ENCODE data around the gene COL18A1. TPM values are rescaled to one million over a fixed set of nuclear protein-coding genes. Genes with fewer than 3 reads are reported as not detected.
"Not testable (repeated sequence)": the region's sequence is repeated elsewhere in the genome, so short reads cannot be mapped to it uniquely, and the experiment has no call there.

The COL18A1 gene
- total and polyA plus RNA-seq, 8 donors: 38.7 to 301 (median 77.8) TPM

GRCh38 chr21:45499970-45500577 lies 95.1 kb downstream of the COL18A1 start:
- DNase-seq (peak in 3 of 6 donors; percentile 11 to 21 (median 17)), ATAC-seq (no peak), FAIRE-seq (no peak)
- no peak overlapping the region for H3K4me3 ChIP-seq
- H3K9me3 ChIP-seq: no peaks in the 10 kb centered on the region
- no peaks in the 10 kb centered on the region for H3K4me1 ChIP-seq
- 79% methylated on average over 6 of the region's 6 CpGs for WGBS, 2 donors
- no peaks in the 10 kb centered on the region for H3K27me3 ChIP-seq
- no peak for TF ChIP-seq CTCF (IDR thresholded peaks at IDR 0.05)
- H3K27ac ChIP-seq: no peak overlapping the region
- H3K36me3 ChIP-seq: peaks cover 0 to 13% (median 0%) of the 10 kb centered on the region in 3 donors
- intact Hi-C loops (cut with DNase I): no loop called here

- H3K4me1 ChIP-seq; H3K4me3 ChIP-seq; H3K27me3 ChIP-seq; ATAC-seq; H3K9me3 ChIP-seq; intact Hi-C loops (cut with DNase I); H3K27ac ChIP-seq; FAIRE-seq: not testable (repeated sequence)
- DNase-seq: peak in 4 of 6 donors; percentile 7 to 46 (median 23)
- H3K36me3 ChIP-seq: peaks cover 0 to 13% (median 0%) of the 10 kb centered on the region in 3 donors
- 57 to 61% methylated on average over 16 to 19 of the region's 20 CpGs for WGBS, 2 donors
Observed at GRCh38 chr21:45501081-45502005, 96.4 kb downstream of the COL18A1 start.

- ATAC-seq (no peak), DNase-seq (peak in 4 of 6 donors; percentile 11 to 67 (median 30)), FAIRE-seq (no peak)
- Histone ChIP-seq H3K9me3 (no peaks in the 10 kb centered on the region), H3K4me3 (no peak overlapping the region), H3K27ac (no peak overlapping the region), H3K27me3 (no peaks in the 10 kb centered on the region), H3K4me1 (no peaks in the 10 kb centered on the region), H3K36me3 (peaks cover 0 to 7% (median 0%) of the 10 kb centered on the region in 3 donors)
- WGBS, 2 donors: 62 to 76% methylated on average over 13 of the region's 13 CpGs
- intact Hi-C loops (cut with DNase I): no loop called here
- TF ChIP-seq CTCF (IDR thresholded peaks at IDR 0.05): no peak
Observed at GRCh38 chr21:45502006-45502345, 97.0 kb downstream of the COL18A1 start.

- intact Hi-C loops (cut with DNase I): no loop called here
- WGBS, 2 donors: 73 to 81% methylated on average over 10 of the region's 10 CpGs
- FAIRE-seq: no peak
- Histone ChIP-seq H3K36me3 (peaks cover 0 to 4% (median 0%) of the 10 kb centered on the region in 3 donors), H3K27me3 (no peaks in the 10 kb centered on the region), H3K4me3 (no peak overlapping the region), H3K4me1 (no peaks in the 10 kb centered on the region), H3K27ac (no peak overlapping the region), H3K9me3 (no peaks in the 10 kb centered on the region)
- no peak for ATAC-seq
- peak in 3 of 6 donors; percentile 7 to 23 (median 19) for DNase-seq
- TF ChIP-seq CTCF (IDR thresholded peaks at IDR 0.05): no peak
Observed at GRCh38 chr21:45502600-45502999, 97.6 kb downstream of the COL18A1 start.

GRCh38 chr21:45503226-45503625 lies 98.3 kb downstream of the COL18A1 start:
- H3K4me1 ChIP-seq; DNase-seq; H3K27ac ChIP-seq; intact Hi-C loops (cut with DNase I); H3K27me3 ChIP-seq; H3K9me3 ChIP-seq; FAIRE-seq; ATAC-seq; H3K36me3 ChIP-seq; H3K4me3 ChIP-seq: not testable (repeated sequence)
- 91 to 94% methylated on average over 3 of the region's 4 CpGs for WGBS, 2 donors
